Hepatocyte (in vitro differentiated cells): ENCODE measurements around the gene CFAP141.

Experiments
- EZH2 ChIP-seq: fragments of 200-600 bp; sonication (generic); IDR thresholded peaks from 2 replicates; pipeline ENCODE4 v1.6.1; 2016; ENCODE audit warnings: antibody characterized with exemption, mild to moderate bottlenecking, borderline replicate concordance
- EZH2phosphoT487 ChIP-seq: fragments of 200-600 bp; sonication (generic); IDR thresholded peaks from one replicate; pipeline ENCODE4 v1.6.1; 2018; ENCODE audit warnings: antibody characterized with exemption, mild to moderate bottlenecking, low read depth, moderate library complexity; ENCODE audit not compliant: unreplicated experiment, severe bottlenecking
- TF ChIP-seq, protein P1 (sequence below): fragments of 200-600 bp; sonication (generic); IDR thresholded peaks from 2 replicates; pipeline ENCODE4 v1.5.1; 2016; ENCODE audit warnings: antibody characterized with exemption, mild to moderate bottlenecking; ENCODE audit not compliant: poor library complexity

DNA sequence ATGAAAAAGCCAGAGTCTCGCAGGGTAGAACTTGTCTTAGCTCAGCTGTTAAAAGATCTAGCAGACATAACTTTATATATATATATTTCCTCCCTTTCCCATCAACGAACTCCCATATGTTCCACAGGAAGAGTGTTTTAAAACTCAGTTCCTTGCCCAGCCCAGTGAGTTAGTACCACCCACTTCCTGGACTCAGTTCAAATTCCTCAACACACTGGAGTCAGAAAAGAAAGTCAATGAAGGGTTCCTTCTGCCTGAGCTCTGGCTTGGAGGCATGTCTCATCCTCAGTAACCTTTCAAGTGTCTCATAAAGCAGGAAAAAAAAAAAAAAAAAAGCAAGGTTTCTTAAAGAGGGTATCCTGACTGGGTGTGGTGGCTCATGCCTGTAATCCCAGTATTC, 29.8 kb downstream of the CFAP141 start:
- TF ChIP-seq, protein P1, sequence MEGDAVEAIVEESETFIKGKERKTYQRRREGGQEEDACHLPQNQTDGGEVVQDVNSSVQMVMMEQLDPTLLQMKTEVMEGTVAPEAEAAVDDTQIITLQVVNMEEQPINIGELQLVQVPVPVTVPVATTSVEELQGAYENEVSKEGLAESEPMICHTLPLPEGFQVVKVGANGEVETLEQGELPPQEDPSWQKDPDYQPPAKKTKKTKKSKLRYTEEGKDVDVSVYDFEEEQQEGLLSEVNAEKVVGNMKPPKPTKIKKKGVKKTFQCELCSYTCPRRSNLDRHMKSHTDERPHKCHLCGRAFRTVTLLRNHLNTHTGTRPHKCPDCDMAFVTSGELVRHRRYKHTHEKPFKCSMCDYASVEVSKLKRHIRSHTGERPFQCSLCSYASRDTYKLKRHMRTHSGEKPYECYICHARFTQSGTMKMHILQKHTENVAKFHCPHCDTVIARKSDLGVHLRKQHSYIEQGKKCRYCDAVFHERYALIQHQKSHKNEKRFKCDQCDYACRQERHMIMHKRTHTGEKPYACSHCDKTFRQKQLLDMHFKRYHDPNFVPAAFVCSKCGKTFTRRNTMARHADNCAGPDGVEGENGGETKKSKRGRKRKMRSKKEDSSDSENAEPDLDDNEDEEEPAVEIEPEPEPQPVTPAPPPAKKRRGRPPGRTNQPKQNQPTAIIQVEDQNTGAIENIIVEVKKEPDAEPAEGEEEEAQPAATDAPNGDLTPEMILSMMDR: no peak
- TF ChIP-seq EZH2phosphoT487 (no peak), EZH2 (no peak)
